Spleen (tissue), 11 donors: ENCODE data around the gene SOX8. TPM values are rescaled to one million over a fixed set of nuclear protein-coding genes. Genes with fewer than 3 reads are reported as not detected.
"Not testable (repeated sequence)": the region's sequence is repeated elsewhere in the genome, so short reads cannot be mapped to it uniquely, and the experiment has no call there.

Source experiments
- DNase-seq: peaks from one replicate; pipeline ENCODE4 v3.0.0-alpha.2; 2020
- H3K27ac ChIP-seq, 8 donors: fragments of 200-600 bp; sonication (generic) in 7 of 8; 1 replicate in 4 of 8; 2 replicates in 4 of 8; pipeline versions ENCODE4 v1.5.0 to v1.8.0; 2016 to 2021; ENCODE audit warnings: inconsistent platforms in 4 of 8, mild to moderate bottlenecking in 4 of 8, moderate library complexity in 1 of 8
- H3K27me3 ChIP-seq, 7 donors: fragments of 200-600 bp; sonication (generic) in 6 of 7; replicated peaks in 1 of 7; 1 replicate in 4 of 7; 2 replicates in 3 of 7; pipeline versions ENCODE4 v1.5.0 to v1.8.0; 2016 to 2021; ENCODE audit warnings: inconsistent platforms in 3 of 7, mild to moderate bottlenecking in 1 of 7
- H3K36me3 ChIP-seq, 6 donors: fragments of 200-600 bp; sonication (generic) in 5 of 6; 1 replicate in 4 of 6; 2 replicates in 2 of 6; pipeline versions ENCODE4 v1.5.0 to v1.8.0; 2016 to 2021; ENCODE audit warnings: inconsistent platforms in 2 of 6
- H3K4me1 ChIP-seq, 6 donors: fragments of 200-600 bp; sonication (generic) in 5 of 6; 1 replicate in 3 of 6; 2 replicates in 3 of 6; pipeline versions ENCODE4 v1.5.0 to v1.8.0; 2016 to 2021; ENCODE audit warnings: inconsistent platforms in 3 of 6
- H3K4me3 ChIP-seq, 8 donors: fragments of 200-600 bp; sonication (generic) in 7 of 8; 1 replicate in 4 of 8; 2 replicates in 4 of 8; pipeline versions ENCODE4 v1.5.0 to v1.8.0; 2016 to 2021; ENCODE audit warnings: inconsistent platforms in 4 of 8, mild to moderate bottlenecking in 4 of 8, moderate library complexity in 2 of 8
- H3K9me3 ChIP-seq, 8 donors: fragments of 200-600 bp; sonication (generic) in 7 of 8; 1 replicate in 4 of 8; 2 replicates in 4 of 8; pipeline versions ENCODE4 v1.5.0 to v1.8.0; 2016 to 2021; ENCODE audit warnings: inconsistent platforms in 4 of 8
- CTCF ChIP-seq, 11 experiments: fragments of 200-600 bp in 7 of 11; fragments of 450-650 bp in 4 of 11; sonication (generic) in 4 of 11; IDR thresholded peaks in 8 of 11; conservative IDR thresholded peaks in 3 of 11; 1 replicate in 7 of 11; 2 replicates in 4 of 11; pipeline versions ENCODE4 v1.4.0 to v1.8.0; 2016 to 2021; ENCODE audit warnings: antibody characterized with exemption in 11 of 11, inconsistent platforms in 4 of 11, mild to moderate bottlenecking in 1 of 11
- POLR2A ChIP-seq, 3 donors: fragments of 450-650 bp; IDR thresholded peaks; one replicate each; pipeline ENCODE4 v1.5.1; 2017; ENCODE audit warnings: antibody characterized with exemption in 3 of 3, mild to moderate bottlenecking in 1 of 3
- POLR2AphosphoS5 ChIP-seq, 3 donors: sonication (generic); formaldehyde crosslinking; IDR thresholded peaks; one replicate each; pipeline ENCODE4 v1.5.1; 2017; ENCODE audit warnings: antibody characterized with exemption in 3 of 3
- WGBS, 5 donors: extraction: QIAGEN DNeasy Blood & Tissue Kit in 3 of 5; methylation state at CpG; one replicate each; pipeline versions ENCODE4 v1.1.5 to v1.1.7; 2013 to 2018; 5-methylcytosine and 5-hydroxymethylcytosine counted together
- intact Hi-C: fragments of 100-400 bp; cut with DNase I; formaldehyde crosslinking; loops from one replicate; pipeline ENCODE4 v1.15.0; 2023; ENCODE audit warnings: low total_unique reads
- polyA plus RNA-seq, 3 donors: library from polyadenylated mRNA; stranded (reverse); fragments of 200-250 nt; gene quantifications; one replicate each; pipeline ENCODE4 v1.2.1, GENCODE V29; 2013
- total RNA-seq, 7 donors: library from RNA; depleted of rRNA in 3 of 7; stranded (reverse); fragments of >200 nt in 3 of 7; fragmentation: NEBNext Ultra II Directional in 4 of 7; extraction: Animal tissue kit (Norgen Biotek cat#: 25700) in 4 of 7; gene quantifications; one replicate each; pipeline versions ENCODE4 v1.1.0 to v1.2.1, GENCODE V29; 2016 to 2021
- donor health status: healthy with polysubstance abuse.
- donor health status: DM: no; HTN: no; CAD: no; lungs with moderate emphysema.
- donor health status: DM: no; HTN: no; CAD: no.
- donor health status: Bipolar disorder and iron deficiency.
- donor health status: healthy.
- donor health status: DM: no; HTN: no; CAD: no.
- donor health status: DM: yes; HTN: yes; CAD: no.

Gene SOX8
- total and polyA plus RNA-seq, 10 donors, result 0.60 to 3.7 (median 1.7) TPM

- no peak for TF ChIP-seq POLR2AphosphoS5 (IDR thresholded peaks at IDR 0.05)
- no peak for TF ChIP-seq CTCF (IDR thresholded peaks at IDR 0.05 in 8 of 11, conservative IDR thresholded peaks at IDR 0.05 in 3 of 11)
- no peak for TF ChIP-seq POLR2A (IDR thresholded peaks at IDR 0.05)
- Histone ChIP-seq H3K4me1 (peaks cover 0 to 17% (median 9%) of the 10 kb centered on the region in 6 donors), H3K27ac (no peak overlapping the region), H3K36me3 (peaks cover 0 to 76% (median 15%) of the 10 kb centered on the region in 6 donors), H3K27me3 (no peaks in the 10 kb centered on the region), H3K9me3 (peaks cover 0 to 32% (median 27%) of the 10 kb centered on the region in 8 donors), H3K4me3 (no peak overlapping the region)
- intact Hi-C loops, result no loop called here
- 95 to 100% (median 96%) methylated on average over 5 of the region's 5 CpGs for WGBS, 5 donors
- no peak for DNase-seq
Observed at GRCh38 chr16:943971-944370, 37.6 kb upstream of the SOX8 start.

GRCh38 chr16:945271-946047, 36.1 kb upstream of the SOX8 start:
- intact Hi-C loops, result no loop called here
- H3K4me1 ChIP-seq, result peaks cover 0 to 17% (median 9%) of the 10 kb centered on the region in 6 donors
- H3K9me3 ChIP-seq, result peaks cover 0 to 30% (median 26%) of the 10 kb centered on the region in 8 donors
- DNase-seq, result peak; percentile 29
- no peak overlapping the region for H3K4me3 ChIP-seq
- TF ChIP-seq POLR2A (IDR thresholded peaks at IDR 0.05), result no peak
- no peak for TF ChIP-seq CTCF (IDR thresholded peaks at IDR 0.05 in 8 of 11, conservative IDR thresholded peaks at IDR 0.05 in 3 of 11)
- TF ChIP-seq POLR2AphosphoS5 (IDR thresholded peaks at IDR 0.05), result no peak
- peaks cover 0 to 61% (median 15%) of the 10 kb centered on the region in 6 donors for H3K36me3 ChIP-seq
- no peak overlapping the region for H3K27ac ChIP-seq
- H3K27me3 ChIP-seq, result no peaks in the 10 kb centered on the region
- whole genome bisulfite sequencing, 5 donors, result 61 to 87% (median 79%) methylated on average over 10 of the region's 10 CpGs

GRCh38 chr16:946048-946395, 35.5 kb upstream of the SOX8 start:
- Histone ChIP-seq H3K27me3 (no peaks in the 10 kb centered on the region), H3K4me3 (no peak overlapping the region), H3K27ac (no peak overlapping the region), H3K4me1 (peaks cover 0 to 17% (median 9%) of the 10 kb centered on the region in 6 donors), H3K9me3 (peaks cover 0 to 27% (median 20%) of the 10 kb centered on the region in 8 donors), H3K36me3 (peaks cover 0 to 61% (median 15%) of the 10 kb centered on the region in 6 donors)
- intact Hi-C loops, result no loop called here
- WGBS, 5 donors, result 86 to 98% (median 89%) methylated on average over 6 to 8 of the region's 8 CpGs
- DNase-seq, result peak; percentile 51
- TF ChIP-seq CTCF (IDR thresholded peaks at IDR 0.05 in 8 of 11, conservative IDR thresholded peaks at IDR 0.05 in 3 of 11) (no peak), POLR2AphosphoS5 (IDR thresholded peaks at IDR 0.05) (peak in 1 of 3 donors; percentile 31), POLR2A (IDR thresholded peaks at IDR 0.05) (no peak)

GRCh38 chr16:947255-947921, 34.2 kb upstream of the SOX8 start:
- Histone ChIP-seq H3K4me1 (peaks cover 0 to 17% (median 9%) of the 10 kb centered on the region in 6 donors), H3K9me3 (peaks cover 0 to 13% (median 6%) of the 10 kb centered on the region in 8 donors), H3K27me3 (no peaks in the 10 kb centered on the region), H3K36me3 (peaks cover 0 to 61% (median 23%) of the 10 kb centered on the region in 6 donors), H3K4me3 (no peak overlapping the region), H3K27ac (no peak overlapping the region)
- peak in 1 of 3 donors; percentile 12 for TF ChIP-seq POLR2AphosphoS5 (IDR thresholded peaks at IDR 0.05)
- no peak for TF ChIP-seq POLR2A (IDR thresholded peaks at IDR 0.05)
- no peak for TF ChIP-seq CTCF (IDR thresholded peaks at IDR 0.05 in 8 of 11, conservative IDR thresholded peaks at IDR 0.05 in 3 of 11)
- DNase-seq, result no peak
- intact Hi-C loops, result no loop called here
- WGBS, 5 donors, result 69 to 84% (median 76%) methylated on average over 17 to 21 of the region's 21 CpGs

- H3K4me3 ChIP-seq, H3K27ac ChIP-seq, H3K27me3 ChIP-seq, H3K9me3 ChIP-seq, intact Hi-C loops: not testable (repeated sequence)
- Histone ChIP-seq H3K36me3 (peaks cover 0 to 60% (median 25%) of the 10 kb centered on the region in 6 donors), H3K4me1 (peaks cover 0 to 17% (median 9%) of the 10 kb centered on the region in 6 donors)
- WGBS, 5 donors, result 86 to 94% (median 89%) methylated on average over 17 of the region's 17 CpGs
- peak; percentile 1 for DNase-seq
Observed at GRCh38 chr16:947922-948303, 33.7 kb upstream of the SOX8 start.

- H3K27ac ChIP-seq, DNase-seq, H3K4me3 ChIP-seq, intact Hi-C loops, H3K27me3 ChIP-seq, H3K9me3 ChIP-seq: not testable (repeated sequence)
- peaks cover 0 to 59% (median 25%) of the 10 kb centered on the region in 6 donors for H3K36me3 ChIP-seq
- WGBS, 5 donors, result 85 to 96% (median 92%) methylated on average over 13 to 18 of the region's 18 CpGs
- peaks cover 0 to 17% (median 9%) of the 10 kb centered on the region in 6 donors for H3K4me1 ChIP-seq
Observed at GRCh38 chr16:948767-949166, 32.8 kb upstream of the SOX8 start.
